ENCODE data around the gene PAK1IP1.
"Not testable (repeated sequence)": the region's sequence is repeated elsewhere in the genome, so short reads cannot be mapped to it uniquely, and the experiment has no call there.

Gene PAK1IP1

DNA sequence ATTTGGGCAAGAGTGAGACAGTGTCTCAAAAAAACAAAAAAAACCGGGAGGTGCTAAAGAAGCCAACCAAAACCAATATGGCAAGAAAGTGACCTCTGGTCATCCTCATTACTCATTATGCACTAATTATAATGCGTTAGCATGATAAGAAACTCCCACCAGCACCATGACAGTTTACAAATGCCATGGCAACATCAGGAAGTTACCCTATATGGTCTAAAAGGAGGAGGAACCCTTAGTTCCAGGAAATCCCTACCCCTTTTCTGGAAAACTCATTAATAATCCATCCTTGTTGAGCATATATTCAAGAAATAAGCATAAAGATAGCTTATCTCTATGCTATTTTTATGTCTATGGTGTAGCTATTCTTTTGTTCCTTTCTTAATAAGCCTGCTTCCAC is 32.0 kb upstream of the PAK1IP1 start:
- H3F3A ChIP-seq (ENCODE audit: insufficient read depth, low read length) = no peaks in the 10 kb centered on the region
- H3K9ac ChIP-seq (ENCODE audit: low read length) = no peak overlapping the region
- no peak overlapping the region for H2AFZ ChIP-seq (ENCODE audit: low read length)
- no peak overlapping the region for H3K4me2 ChIP-seq (ENCODE audit: low read length)
- no peaks in the 10 kb centered on the region for H3K79me2 ChIP-seq (ENCODE audit: insufficient read depth, low read length)
- no peak for TF ChIP-seq EZH2 (IDR thresholded peaks at IDR 0.05; ENCODE audit: borderline replicate concordance, low read length)
- TF ChIP-seq, protein P1, sequence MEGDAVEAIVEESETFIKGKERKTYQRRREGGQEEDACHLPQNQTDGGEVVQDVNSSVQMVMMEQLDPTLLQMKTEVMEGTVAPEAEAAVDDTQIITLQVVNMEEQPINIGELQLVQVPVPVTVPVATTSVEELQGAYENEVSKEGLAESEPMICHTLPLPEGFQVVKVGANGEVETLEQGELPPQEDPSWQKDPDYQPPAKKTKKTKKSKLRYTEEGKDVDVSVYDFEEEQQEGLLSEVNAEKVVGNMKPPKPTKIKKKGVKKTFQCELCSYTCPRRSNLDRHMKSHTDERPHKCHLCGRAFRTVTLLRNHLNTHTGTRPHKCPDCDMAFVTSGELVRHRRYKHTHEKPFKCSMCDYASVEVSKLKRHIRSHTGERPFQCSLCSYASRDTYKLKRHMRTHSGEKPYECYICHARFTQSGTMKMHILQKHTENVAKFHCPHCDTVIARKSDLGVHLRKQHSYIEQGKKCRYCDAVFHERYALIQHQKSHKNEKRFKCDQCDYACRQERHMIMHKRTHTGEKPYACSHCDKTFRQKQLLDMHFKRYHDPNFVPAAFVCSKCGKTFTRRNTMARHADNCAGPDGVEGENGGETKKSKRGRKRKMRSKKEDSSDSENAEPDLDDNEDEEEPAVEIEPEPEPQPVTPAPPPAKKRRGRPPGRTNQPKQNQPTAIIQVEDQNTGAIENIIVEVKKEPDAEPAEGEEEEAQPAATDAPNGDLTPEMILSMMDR (IDR thresholded peaks at IDR 0.05; ENCODE audit: low read length) = no peak
- no peaks in the 10 kb centered on the region for H3K4me1 ChIP-seq (ENCODE audit: insufficient read depth, low read length, severe bottlenecking)
- H3K27ac ChIP-seq (ENCODE audit: low read depth, low read length, poor library complexity, severe bottlenecking) = no peak overlapping the region
- no peaks in the 10 kb centered on the region for H3K9me2 ChIP-seq (ENCODE audit: low read depth, low read length)
- no peaks in the 10 kb centered on the region for H3K36me3 ChIP-seq (ENCODE audit: insufficient read depth, low read length)
- no peak overlapping the region for H3K4me3 ChIP-seq (ENCODE audit: low read depth, low read length, poor library complexity, severe bottlenecking)
- H4K20me1 ChIP-seq (ENCODE audit: insufficient read depth, low read length) = no peaks in the 10 kb centered on the region
- H3K27me3 ChIP-seq (ENCODE audit: insufficient read depth, low read length) = peaks cover 5% of the 10 kb centered on the region
- no peaks in the 10 kb centered on the region for H3K9me3 ChIP-seq (ENCODE audit: low read length)

DNA sequence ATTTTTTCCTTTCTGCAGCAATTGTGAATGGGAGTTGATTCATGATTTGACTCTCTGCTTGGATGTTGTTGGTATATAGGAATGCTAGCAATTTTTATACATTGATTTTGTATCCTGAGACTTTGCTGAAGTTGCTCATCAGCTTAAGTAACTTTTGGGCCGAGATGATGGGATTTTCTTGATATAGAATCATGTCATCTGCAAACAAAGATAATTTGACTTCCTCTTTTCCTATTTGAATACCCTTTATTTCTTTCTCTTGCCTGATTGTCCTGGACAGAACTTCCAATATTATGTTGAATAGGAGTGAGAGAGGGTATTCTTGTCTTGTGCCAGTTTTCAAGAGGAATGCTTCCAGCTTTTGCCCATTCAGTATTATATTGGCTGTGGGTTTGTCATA is 29.2 kb upstream of the PAK1IP1 start:
- H3K9ac ChIP-seq (ENCODE audit: low read length); H3K4me3 ChIP-seq (ENCODE audit: low read depth, low read length, poor library complexity, severe bottlenecking); H3K9me2 ChIP-seq (ENCODE audit: low read depth, low read length); H3K27me3 ChIP-seq (ENCODE audit: insufficient read depth, low read length); H3K4me1 ChIP-seq (ENCODE audit: insufficient read depth, low read length, severe bottlenecking); H3K9me3 ChIP-seq (ENCODE audit: low read length); H3K4me2 ChIP-seq (ENCODE audit: low read length); H3F3A ChIP-seq (ENCODE audit: insufficient read depth, low read length); H3K36me3 ChIP-seq (ENCODE audit: insufficient read depth, low read length); H3K79me2 ChIP-seq (ENCODE audit: insufficient read depth, low read length); H2AFZ ChIP-seq (ENCODE audit: low read length); H3K27ac ChIP-seq (ENCODE audit: low read depth, low read length, poor library complexity, severe bottlenecking); H4K20me1 ChIP-seq (ENCODE audit: insufficient read depth, low read length): not testable (repeated sequence)

DNA sequence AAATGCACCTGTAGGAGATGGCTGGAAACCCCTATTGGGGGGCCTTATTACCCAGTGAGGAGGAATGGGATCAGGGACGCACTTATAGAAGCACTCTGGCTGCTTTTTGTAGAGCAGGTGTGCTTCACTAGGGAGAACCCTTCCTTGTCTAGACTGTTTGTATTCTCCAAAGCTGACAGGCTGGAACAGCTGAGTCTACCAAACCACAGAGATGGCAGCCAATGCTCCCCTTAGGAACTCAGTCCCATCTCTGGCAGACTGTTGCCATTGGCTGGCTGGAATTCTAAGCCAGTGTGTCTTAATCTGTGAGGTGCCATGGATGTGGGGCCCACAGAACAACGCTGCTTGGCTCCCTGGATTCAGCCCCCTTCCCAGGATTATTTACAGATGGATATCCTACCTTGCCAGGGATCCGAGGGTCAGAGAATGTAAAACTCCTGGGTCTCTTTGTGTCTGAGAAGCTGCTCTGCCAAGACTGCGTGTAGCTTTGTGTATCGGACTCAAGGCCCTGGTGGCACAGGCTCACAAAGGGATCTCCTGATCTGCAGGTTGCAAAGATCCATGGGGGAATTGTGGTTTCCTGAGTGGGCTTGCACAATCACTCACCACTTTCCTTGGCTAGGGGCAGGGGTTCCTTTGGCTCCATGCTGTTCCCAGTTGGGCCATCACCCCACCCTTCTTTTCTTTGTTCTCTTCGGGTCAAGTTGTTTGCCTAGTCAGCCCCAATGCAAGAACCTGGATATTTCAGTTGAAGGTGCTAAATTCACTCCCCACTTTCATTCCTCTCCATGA is 26.4 kb upstream of the PAK1IP1 start:
- no peaks in the 10 kb centered on the region for H4K20me1 ChIP-seq (ENCODE audit: insufficient read depth, low read length)
- H3K79me2 ChIP-seq (ENCODE audit: insufficient read depth, low read length) = no peaks in the 10 kb centered on the region
- H3K36me3 ChIP-seq (ENCODE audit: insufficient read depth, low read length) = no peaks in the 10 kb centered on the region
- no peaks in the 10 kb centered on the region for H3K9me2 ChIP-seq (ENCODE audit: low read depth, low read length)
- no peak for TF ChIP-seq EZH2 (IDR thresholded peaks at IDR 0.05; ENCODE audit: borderline replicate concordance, low read length)
- TF ChIP-seq, protein P1 (IDR thresholded peaks at IDR 0.05; ENCODE audit: low read length) = no peak
- no peak overlapping the region for H3K9ac ChIP-seq (ENCODE audit: low read length)
- H3K27ac ChIP-seq (ENCODE audit: low read depth, low read length, poor library complexity, severe bottlenecking) = no peak overlapping the region
- H3K4me1 ChIP-seq (ENCODE audit: insufficient read depth, low read length, severe bottlenecking) = no peaks in the 10 kb centered on the region
- H3K9me3 ChIP-seq (ENCODE audit: low read length) = no peaks in the 10 kb centered on the region
- H2AFZ ChIP-seq (ENCODE audit: low read length) = no peak overlapping the region
- no peaks in the 10 kb centered on the region for H3F3A ChIP-seq (ENCODE audit: insufficient read depth, low read length)
- no peak overlapping the region for H3K4me3 ChIP-seq (ENCODE audit: low read depth, low read length, poor library complexity, severe bottlenecking)
- peaks cover 8% of the 10 kb centered on the region for H3K27me3 ChIP-seq (ENCODE audit: insufficient read depth, low read length)
- no peak overlapping the region for H3K4me2 ChIP-seq (ENCODE audit: low read length)

DNA sequence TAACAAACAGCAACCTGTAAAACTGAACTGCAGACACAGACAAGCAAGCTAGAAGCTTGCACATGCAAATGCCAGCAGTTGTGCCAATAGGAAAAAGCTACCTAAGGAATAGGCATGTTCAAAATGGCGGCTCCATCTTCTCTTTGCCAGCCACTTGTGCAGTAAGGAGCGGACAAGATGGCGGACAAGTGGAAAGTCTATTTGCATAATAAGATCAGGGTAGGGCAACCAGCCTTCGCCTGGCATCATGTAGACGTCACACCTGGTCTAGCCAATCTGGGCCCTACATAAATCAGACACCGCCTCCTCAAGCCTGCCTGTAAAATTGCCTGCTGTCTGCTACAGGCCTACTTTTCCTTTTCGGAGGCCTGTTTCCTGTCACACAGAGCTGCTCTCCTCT is 18.4 kb upstream of the PAK1IP1 start:
- Histone ChIP-seq H3K4me1 (ENCODE audit: insufficient read depth, low read length, severe bottlenecking) (no peaks in the 10 kb centered on the region), H2AFZ (ENCODE audit: low read length) (no peak overlapping the region), H3K4me3 (ENCODE audit: low read depth, low read length, poor library complexity, severe bottlenecking) (no peak overlapping the region), H4K20me1 (ENCODE audit: insufficient read depth, low read length) (no peaks in the 10 kb centered on the region), H3K4me2 (ENCODE audit: low read length) (no peak overlapping the region), H3F3A (ENCODE audit: insufficient read depth, low read length) (no peaks in the 10 kb centered on the region), H3K36me3 (ENCODE audit: insufficient read depth, low read length) (no peaks in the 10 kb centered on the region; the same call in 1 of the 2 replicates), H3K9me2 (ENCODE audit: low read depth, low read length) (no peaks in the 10 kb centered on the region), H3K27ac (ENCODE audit: low read depth, low read length, poor library complexity, severe bottlenecking) (no peak overlapping the region), H3K79me2 (ENCODE audit: insufficient read depth, low read length) (no peaks in the 10 kb centered on the region), H3K9me3 (ENCODE audit: low read length) (no peaks in the 10 kb centered on the region), H3K27me3 (ENCODE audit: insufficient read depth, low read length) (no peaks in the 10 kb centered on the region), H3K9ac (ENCODE audit: low read length) (no peak overlapping the region)
- TF ChIP-seq, protein P1 (IDR thresholded peaks at IDR 0.05; ENCODE audit: low read length) = no peak
- TF ChIP-seq EZH2 (IDR thresholded peaks at IDR 0.05; ENCODE audit: borderline replicate concordance, low read length) = no peak

Data from OCI-LY1 (cell line).